NCI-H510A (cell line): ENCODE results near the gene FHAD1.

Experiments
- DNase-seq: peaks from one replicate; lab custom pipeline; 2025; lab: John Stamatoyannopoulos, UW

FHAD1 gene

GRCh38 chr1:15246960-15247614 is at the start of gene FHAD1:
TSS of gene FHAD1 (plus strand) at chr1:15247223. CDS start at chr1:15251785, 4,562 bp downstream.
- DNase-seq = peak; percentile 88

DNA sequence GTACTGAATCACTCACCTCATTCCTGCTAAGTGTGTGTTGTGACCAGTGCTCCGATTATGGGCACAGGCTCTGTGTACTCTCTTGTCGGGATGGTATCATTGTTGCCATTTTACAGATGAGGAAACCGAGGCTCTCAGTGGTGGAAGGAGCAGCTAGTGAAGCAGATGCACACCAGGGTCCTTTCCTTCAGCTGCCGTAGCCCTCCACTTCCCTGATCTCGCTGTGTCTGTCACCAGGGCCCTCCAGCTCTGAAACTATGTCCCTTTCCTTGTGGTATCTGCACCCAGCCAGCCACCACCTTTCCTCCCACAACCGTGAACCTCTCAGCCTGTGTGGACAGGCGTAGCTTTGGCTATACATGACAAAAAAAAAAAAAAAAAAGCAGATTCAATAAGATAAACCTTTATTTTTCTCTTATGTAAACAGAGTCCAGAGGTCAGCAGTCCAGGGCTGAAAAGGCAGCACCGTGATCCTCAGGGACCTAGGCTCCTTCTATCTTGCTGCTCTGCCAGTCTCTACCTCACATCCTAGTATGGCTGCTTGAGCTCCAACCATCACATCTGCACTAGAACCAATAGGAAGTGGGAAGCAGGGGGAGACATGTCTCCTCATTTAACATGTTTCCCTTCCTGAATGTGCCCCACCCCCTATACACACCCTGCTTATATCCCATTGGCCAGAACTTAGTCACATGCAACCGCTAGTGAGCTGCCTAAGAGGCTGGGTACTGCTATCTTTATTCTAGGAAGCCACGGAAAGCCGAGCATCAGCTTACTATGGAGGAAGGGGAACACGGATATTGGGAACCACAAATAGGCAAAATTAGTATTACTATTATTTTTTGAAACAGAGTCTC is 49.2 kb upstream of the FHAD1 start:
- no peak for DNase-seq

- DNase-seq = no peak
Observed at GRCh38 chr1:15198684-15199083, 48.3 kb upstream of the FHAD1 start.

GRCh38 chr1:15201221-15201620 is 45.8 kb upstream of the FHAD1 start:
- no peak for DNase-seq

DNA sequence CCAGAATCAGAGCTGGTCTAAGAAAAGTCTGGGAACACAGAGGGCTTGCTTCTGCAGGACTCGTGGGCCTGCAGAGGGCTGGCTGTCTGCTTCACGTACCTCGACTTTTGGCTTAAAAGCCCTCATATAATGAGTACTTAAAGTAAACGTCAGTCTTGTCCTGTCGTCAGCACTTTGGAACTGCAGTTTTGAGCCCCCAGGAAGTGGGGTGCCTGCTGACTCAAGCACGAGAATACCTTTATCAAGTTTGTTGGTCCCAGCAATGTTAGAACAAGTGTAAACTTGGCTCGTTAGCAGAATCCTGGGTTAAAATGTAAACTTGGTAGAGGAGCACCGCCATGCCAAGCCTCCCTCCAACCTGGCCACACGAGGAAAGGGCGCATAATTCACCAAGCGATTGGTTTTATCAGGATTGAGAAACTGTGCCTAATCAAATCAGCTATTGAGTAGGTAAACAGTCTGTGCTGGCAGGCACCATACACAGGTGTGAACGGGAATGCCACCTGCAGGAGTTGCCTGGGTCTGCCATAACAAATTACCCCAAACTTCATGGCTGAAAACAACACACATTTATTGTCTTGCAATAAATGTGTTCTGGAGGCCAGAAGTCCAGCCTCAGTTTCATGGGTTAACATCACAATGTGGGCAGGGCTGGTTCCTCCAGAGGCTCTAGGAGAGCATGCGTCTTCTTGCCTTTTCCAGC is 45.0 kb upstream of the FHAD1 start:
- no peak for DNase-seq

DNA sequence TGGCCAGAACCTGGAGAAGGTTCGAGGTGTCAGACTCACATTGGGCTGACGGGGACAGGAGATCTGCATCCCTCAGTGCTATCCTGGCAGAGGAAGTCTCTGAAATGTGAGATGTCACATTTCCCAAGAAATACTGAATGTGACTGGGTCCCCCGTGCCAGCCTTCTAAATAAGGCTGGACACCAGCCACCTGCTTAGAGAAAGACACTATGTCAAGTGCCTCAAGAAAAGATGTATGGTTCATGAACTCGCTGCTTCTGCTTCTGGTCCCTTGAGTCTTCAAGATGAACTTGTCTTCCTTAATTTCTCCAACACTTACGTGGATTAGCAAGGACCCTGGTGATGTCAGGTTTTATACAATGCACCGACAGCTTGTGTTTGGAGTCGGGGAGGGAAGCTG is 42.1 kb upstream of the FHAD1 start:
- no peak for DNase-seq

DNA sequence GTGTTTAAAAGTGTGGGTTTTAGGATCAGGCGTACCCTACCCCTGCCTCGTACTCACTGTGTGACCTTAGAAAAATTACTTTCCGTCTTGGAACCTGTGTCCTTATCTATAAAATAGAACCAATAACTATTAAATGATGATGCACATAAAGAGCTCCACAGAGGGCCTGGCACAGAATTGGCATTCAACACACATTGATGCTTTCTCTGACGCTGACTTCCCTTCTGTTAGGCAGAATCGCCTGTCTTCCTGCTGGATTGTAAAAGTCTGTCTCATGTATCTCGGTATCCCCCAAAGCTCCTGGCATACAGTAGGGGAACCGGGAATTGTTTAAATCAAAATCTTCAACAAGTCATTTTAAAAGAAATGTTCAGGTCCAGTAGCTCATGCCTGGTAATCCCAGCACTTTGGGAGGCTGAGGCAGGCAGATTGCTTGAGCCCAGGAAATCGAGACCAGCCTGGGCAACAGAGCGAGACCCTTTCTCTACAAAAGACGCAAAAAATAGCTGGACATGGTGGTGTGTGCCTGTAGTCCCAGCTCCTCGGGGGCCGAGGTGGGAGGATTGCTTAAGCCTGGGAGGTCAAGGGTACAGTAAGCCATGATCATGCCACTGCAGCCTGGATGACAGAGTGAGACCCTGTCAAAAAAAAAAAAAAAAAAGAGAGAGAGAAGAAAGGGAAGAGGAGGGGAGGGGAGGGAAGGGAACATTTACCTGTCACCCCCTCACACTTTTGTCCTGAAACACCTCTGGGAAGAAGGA is 41.3 kb upstream of the FHAD1 start:
- no peak for DNase-seq

GRCh38 chr1:15206418-15207030 is 40.5 kb upstream of the FHAD1 start:
- no peak for DNase-seq

- no peak for DNase-seq
Observed at GRCh38 chr1:15207031-15207828, 39.8 kb upstream of the FHAD1 start.

GRCh38 chr1:15207829-15208429 is 39.1 kb upstream of the FHAD1 start:
- no peak for DNase-seq

- DNase-seq = no peak
Observed at GRCh38 chr1:15210651-15211375, 36.2 kb upstream of the FHAD1 start.

DNA sequence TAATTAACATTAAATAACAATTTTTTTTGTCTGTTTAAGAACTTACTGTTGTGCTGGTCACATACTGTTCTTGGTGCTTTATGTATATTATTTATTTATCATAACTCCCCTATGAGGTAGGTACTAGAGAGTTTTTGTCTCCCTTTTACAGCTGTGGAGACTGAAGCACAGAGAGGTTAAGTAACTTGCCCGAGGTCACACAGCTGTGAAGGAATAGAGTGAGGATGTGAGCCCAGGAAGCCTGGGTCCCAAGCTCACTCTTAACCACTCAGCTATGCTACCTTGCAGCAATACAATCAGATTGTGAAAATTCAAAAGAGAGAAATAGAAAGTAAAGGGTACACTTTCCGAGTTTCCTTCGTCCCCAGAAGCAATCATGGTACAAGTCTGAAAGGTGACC is 35.6 kb upstream of the FHAD1 start:
- no peak for DNase-seq

DNA sequence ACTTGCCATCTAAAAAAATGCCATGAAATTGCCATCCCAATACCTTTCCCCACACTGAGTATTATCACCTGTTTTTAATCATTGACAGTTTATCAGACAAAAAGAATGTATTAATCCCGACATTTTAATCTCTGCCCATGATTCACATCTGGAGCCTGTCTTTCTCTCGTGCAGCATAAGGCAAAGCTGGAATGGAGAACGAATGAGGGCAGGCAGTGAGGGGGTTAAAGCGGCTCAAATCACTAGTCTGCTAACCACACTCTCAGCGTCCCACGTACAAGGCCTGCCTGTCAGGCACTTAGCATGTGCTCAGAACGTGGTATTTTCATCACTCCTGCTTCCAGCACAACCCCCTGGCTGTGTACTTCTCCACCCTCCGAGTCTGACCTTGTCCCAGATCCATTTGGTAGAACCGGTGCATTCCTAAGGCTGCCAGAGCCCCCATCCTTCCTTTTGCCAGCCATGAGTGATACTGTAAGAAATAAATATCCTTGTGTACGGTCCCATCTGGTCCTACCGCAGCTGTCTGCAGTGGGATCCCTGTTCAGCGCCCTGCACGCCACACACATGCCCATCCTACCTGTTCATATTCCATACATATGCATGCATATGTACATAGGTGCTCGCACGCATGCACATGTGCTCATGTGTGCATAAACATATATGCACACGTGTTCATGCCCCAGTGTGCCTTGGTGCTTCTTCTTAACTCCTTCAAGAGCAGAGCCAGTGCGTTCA is 34.6 kb upstream of the FHAD1 start:
- DNase-seq = no peak

- no peak for DNase-seq
Observed at GRCh38 chr1:15212954-15213291, 34.1 kb upstream of the FHAD1 start.

- no peak for DNase-seq
Observed at GRCh38 chr1:15213341-15213821, 33.6 kb upstream of the FHAD1 start.

- DNase-seq = no peak
Observed at GRCh38 chr1:15214527-15214926, 32.5 kb upstream of the FHAD1 start.

GRCh38 chr1:15215116-15215515 is 31.9 kb upstream of the FHAD1 start:
- no peak for DNase-seq

DNA sequence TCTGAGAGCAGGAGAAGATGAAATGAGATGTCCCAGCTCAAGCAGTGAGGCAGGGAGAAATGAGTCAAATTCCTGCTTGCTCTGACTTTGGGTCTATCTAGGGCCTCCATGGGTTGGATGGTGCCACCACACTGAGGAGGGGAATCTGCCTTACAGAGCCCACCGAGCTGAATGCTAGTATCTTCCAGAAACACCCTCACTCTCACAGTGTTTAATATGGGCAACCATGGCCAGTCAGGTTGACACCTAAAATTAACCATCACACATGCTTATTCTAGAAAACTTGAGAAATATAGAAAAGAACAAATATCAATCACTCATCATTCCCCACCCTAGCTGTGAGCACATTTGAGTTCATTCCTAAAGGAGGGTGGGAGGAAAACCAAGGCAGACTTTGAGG is 29.4 kb upstream of the FHAD1 start:
- DNase-seq = no peak
